Measurements from ENCODE around the gene CALM1.

CALM1 gene

DNA sequence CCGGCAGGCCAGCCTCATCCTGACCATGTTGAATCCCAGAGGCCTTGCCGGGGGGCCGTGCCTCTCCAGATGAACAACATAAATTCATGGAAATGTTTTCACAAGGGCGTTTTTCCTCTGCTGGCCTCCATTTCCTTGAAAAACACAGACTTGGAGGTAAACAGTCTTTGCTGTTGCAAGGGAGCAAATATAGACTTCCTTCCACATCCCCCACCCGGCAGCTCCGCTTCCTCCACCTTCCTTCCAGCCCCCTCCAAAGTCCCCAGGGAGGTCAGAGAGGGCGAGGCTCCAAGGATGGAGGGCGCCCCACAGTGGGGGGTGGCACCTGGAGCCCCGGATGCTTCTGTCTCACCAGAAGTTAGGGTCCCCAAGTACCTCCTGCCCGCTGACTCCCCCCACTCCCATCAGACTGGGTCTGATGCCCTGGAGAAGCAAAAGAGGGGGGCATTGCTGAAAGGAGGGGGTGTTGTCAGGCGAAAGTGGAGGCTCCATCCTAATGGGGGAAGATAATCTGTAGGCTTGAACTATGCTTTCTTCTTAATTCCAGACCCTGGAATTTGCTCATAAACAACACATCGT lies 31.1 kb downstream of the CALM1 start:
- Histone ChIP-seq H3K9me3 (ENCODE audit: insufficient read depth, low read depth, low read length) (no peaks in the 10 kb centered on the region), H3K4me2 (ENCODE audit: low read length) (no peak overlapping the region), H2BK120ac (ENCODE audit: insufficient read depth, low read length, poor library complexity) (no peak overlapping the region), H2AK5ac (ENCODE audit: low read length) (no peak overlapping the region), H4K12ac (ENCODE audit: low read depth, low read length) (no peak overlapping the region), H3K18ac (ENCODE audit: low read length) (no peak overlapping the region), H3K27ac (ENCODE audit: low read depth, low read length) (no peak overlapping the region), H3K4me1 (ENCODE audit: control insufficient read depth in 1 of 2, insufficient read depth in 2 of 2, low read length in 2 of 2) (peaks cover 2% of the 10 kb centered on the region in 2 experiments), H3K4ac (ENCODE audit: low read depth, low read length) (no peak overlapping the region), H2AFZ (ENCODE audit: insufficient read depth, low read length, poor library complexity) (no peak overlapping the region), H2BK5ac (ENCODE audit: low read depth, low read length, poor library complexity) (no peak overlapping the region), H3K14ac (ENCODE audit: low read length) (no peak overlapping the region), H4K91ac (ENCODE audit: low read depth, low read length) (no peak overlapping the region), H3K36me3 (ENCODE audit: control insufficient read depth in 1 of 2, insufficient read depth in 2 of 2, low read length in 2 of 2) (no peaks in the 10 kb centered on the region), H3K4me3 (ENCODE audit: low read depth, low read length) (no peak overlapping the region), H2BK12ac (ENCODE audit: low read length) (no peak overlapping the region), H3K23ac (ENCODE audit: low read length) (no peak overlapping the region), H4K8ac (ENCODE audit: low read depth, low read length) (no peak overlapping the region), H3K27me3 (ENCODE audit: insufficient read depth, low read length) (no peaks in the 10 kb centered on the region), H3K79me2 (ENCODE audit: control insufficient read depth, insufficient read depth, low read length, poor library complexity) (no peaks in the 10 kb centered on the region), H3K9ac (ENCODE audit: low read length) (no peak overlapping the region), H3K79me1 (ENCODE audit: low read length) (no peaks in the 10 kb centered on the region)
- DNase-seq: no peak
- no CpG with 5 or more reads among the region's 12 CpGs for WGBS (ENCODE audit: extremely low coverage, insufficient coverage, insufficient read length)

DNA sequence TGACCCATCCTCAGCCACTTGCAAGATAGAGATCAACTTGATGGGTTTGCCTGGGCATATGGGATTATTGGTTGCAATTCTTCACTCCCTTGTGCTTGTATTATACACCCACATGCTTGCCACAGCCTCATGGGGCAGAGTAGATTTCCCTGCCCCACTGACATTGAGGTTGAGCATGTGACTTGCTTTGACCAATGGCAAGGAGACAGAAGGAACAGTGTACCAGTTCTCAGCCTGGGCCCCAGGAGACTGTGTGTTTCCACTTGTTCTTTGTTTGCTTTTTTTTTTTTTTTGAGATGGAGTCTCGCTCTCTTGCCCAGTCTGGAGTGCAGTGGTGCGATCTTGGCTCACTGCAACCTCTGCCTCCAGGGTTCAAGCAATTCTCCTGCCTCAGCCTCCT lies 31.8 kb downstream of the CALM1 start:
- Histone ChIP-seq H3K27me3 (ENCODE audit: insufficient read depth, low read length) (no peaks in the 10 kb centered on the region), H4K8ac (ENCODE audit: low read depth, low read length) (no peak overlapping the region), H3K4me3 (ENCODE audit: low read depth, low read length) (no peak overlapping the region), H2AK5ac (ENCODE audit: low read length) (no peak overlapping the region), H3K4me2 (ENCODE audit: low read length) (no peak overlapping the region), H3K79me2 (ENCODE audit: control insufficient read depth, insufficient read depth, low read length, poor library complexity) (no peaks in the 10 kb centered on the region), H3K18ac (ENCODE audit: low read length) (no peak overlapping the region), H2BK120ac (ENCODE audit: insufficient read depth, low read length, poor library complexity) (no peak overlapping the region), H2BK5ac (ENCODE audit: low read depth, low read length, poor library complexity) (no peak overlapping the region), H3K27ac (ENCODE audit: low read depth, low read length) (no peak overlapping the region), H3K23ac (ENCODE audit: low read length) (no peak overlapping the region), H3K79me1 (ENCODE audit: low read length) (no peaks in the 10 kb centered on the region), H3K4ac (ENCODE audit: low read depth, low read length) (no peak overlapping the region), H3K9ac (ENCODE audit: low read length) (no peak overlapping the region), H3K36me3 (ENCODE audit: control insufficient read depth in 1 of 2, insufficient read depth in 2 of 2, low read length in 2 of 2) (no peaks in the 10 kb centered on the region), H3K4me1 (ENCODE audit: control insufficient read depth in 1 of 2, insufficient read depth in 2 of 2, low read length in 2 of 2) (peaks cover 2% of the 10 kb centered on the region in 2 experiments), H2AFZ (ENCODE audit: insufficient read depth, low read length, poor library complexity) (no peak overlapping the region), H3K9me3 (ENCODE audit: insufficient read depth, low read depth, low read length) (no peaks in the 10 kb centered on the region), H3K14ac (ENCODE audit: low read length) (no peak overlapping the region), H4K12ac (ENCODE audit: low read depth, low read length) (no peak overlapping the region), H4K91ac (ENCODE audit: low read depth, low read length) (no peak overlapping the region), H2BK12ac (ENCODE audit: low read length) (no peak overlapping the region)
- DNase-seq: no peak
- WGBS (ENCODE audit: extremely low coverage, insufficient coverage, insufficient read length): no CpG with 5 or more reads among the region's 2 CpGs

DNA sequence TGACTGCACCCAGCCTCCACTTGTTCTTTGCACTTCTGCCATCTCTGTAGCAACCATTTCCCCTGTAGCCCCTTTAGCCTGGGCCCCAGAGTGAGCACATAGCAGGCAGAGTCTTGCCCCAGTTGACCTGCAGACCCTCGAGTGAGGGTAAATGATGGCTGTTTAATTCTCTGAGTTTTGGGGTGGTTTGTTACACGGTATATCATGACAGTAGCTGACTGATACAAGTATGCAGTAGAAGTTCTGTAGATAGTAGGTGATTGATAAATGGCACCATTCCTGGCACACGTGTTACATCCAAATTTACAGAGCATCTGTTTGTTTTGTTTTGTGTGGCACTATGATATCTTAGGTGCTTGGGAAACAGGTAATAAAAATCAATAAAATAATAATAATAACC lies 32.4 kb downstream of the CALM1 start:
- H3K27me3 ChIP-seq (ENCODE audit: insufficient read depth, low read length): no peaks in the 10 kb centered on the region
- no peak overlapping the region for H2AK5ac ChIP-seq (ENCODE audit: low read length)
- H3K4ac ChIP-seq (ENCODE audit: low read depth, low read length): no peak overlapping the region
- no peak overlapping the region for H4K91ac ChIP-seq (ENCODE audit: low read depth, low read length)
- WGBS (ENCODE audit: extremely low coverage, insufficient coverage, insufficient read length): no CpG with 5 or more reads among the region's 3 CpGs
- H2BK12ac ChIP-seq (ENCODE audit: low read length): no peak overlapping the region
- no peak overlapping the region for H3K23ac ChIP-seq (ENCODE audit: low read length)
- H2AFZ ChIP-seq (ENCODE audit: insufficient read depth, low read length, poor library complexity): no peak overlapping the region
- no peak overlapping the region for H3K27ac ChIP-seq (ENCODE audit: low read depth, low read length)
- H3K18ac ChIP-seq (ENCODE audit: low read length): no peak overlapping the region
- no peaks in the 10 kb centered on the region for H3K79me2 ChIP-seq (ENCODE audit: control insufficient read depth, insufficient read depth, low read length, poor library complexity)
- H2BK5ac ChIP-seq (ENCODE audit: low read depth, low read length, poor library complexity): no peak overlapping the region
- no peaks in the 10 kb centered on the region for H3K36me3 ChIP-seq (ENCODE audit: control insufficient read depth in 1 of 2, insufficient read depth in 2 of 2, low read length in 2 of 2)
- H3K4me2 ChIP-seq (ENCODE audit: low read length): no peak overlapping the region
- no peak overlapping the region for H3K14ac ChIP-seq (ENCODE audit: low read length)
- no peak overlapping the region for H3K9ac ChIP-seq (ENCODE audit: low read length)
- no peaks in the 10 kb centered on the region for H3K9me3 ChIP-seq (ENCODE audit: insufficient read depth, low read depth, low read length)
- H2BK120ac ChIP-seq (ENCODE audit: insufficient read depth, low read length, poor library complexity): no peak overlapping the region
- H3K4me1 ChIP-seq (ENCODE audit: control insufficient read depth in 1 of 2, insufficient read depth in 2 of 2, low read length in 2 of 2): peaks cover 0 to 2% of the 10 kb centered on the region in 2 experiments
- no peak for DNase-seq
- H4K8ac ChIP-seq (ENCODE audit: low read depth, low read length): no peak overlapping the region
- H4K12ac ChIP-seq (ENCODE audit: low read depth, low read length): no peak overlapping the region
- H3K79me1 ChIP-seq (ENCODE audit: low read length): no peaks in the 10 kb centered on the region
- H3K4me3 ChIP-seq (ENCODE audit: low read depth, low read length): no peak overlapping the region

DNA sequence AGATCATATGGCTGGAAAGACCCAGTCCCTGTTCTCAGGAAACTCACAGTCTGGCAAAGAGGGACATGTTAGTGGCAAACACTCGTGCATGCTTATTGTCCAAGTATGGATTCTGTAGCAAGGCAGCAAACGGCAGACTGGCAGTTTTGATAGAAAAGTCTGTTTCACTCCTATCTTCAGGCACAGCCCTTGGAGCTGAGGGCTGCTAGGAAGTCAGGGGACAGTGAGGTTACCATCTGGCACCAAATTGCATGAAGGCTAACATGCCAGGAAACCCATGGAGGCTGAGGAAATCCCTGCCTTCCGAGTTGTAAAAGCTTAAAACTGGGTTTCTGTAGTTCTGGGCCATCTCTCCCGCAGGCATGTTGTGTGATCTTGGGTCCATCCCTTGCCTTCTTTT lies 32.9 kb downstream of the CALM1 start:
- no peaks in the 10 kb centered on the region for H3K9me3 ChIP-seq (ENCODE audit: insufficient read depth, low read depth, low read length)
- no peak overlapping the region for H2AFZ ChIP-seq (ENCODE audit: insufficient read depth, low read length, poor library complexity)
- no peak overlapping the region for H2BK12ac ChIP-seq (ENCODE audit: low read length)
- no peak overlapping the region for H3K14ac ChIP-seq (ENCODE audit: low read length)
- no peak overlapping the region for H2BK5ac ChIP-seq (ENCODE audit: low read depth, low read length, poor library complexity)
- no peaks in the 10 kb centered on the region for H3K36me3 ChIP-seq (ENCODE audit: control insufficient read depth in 1 of 2, insufficient read depth in 2 of 2, low read length in 2 of 2)
- no peak overlapping the region for H3K18ac ChIP-seq (ENCODE audit: low read length)
- no peak overlapping the region for H3K23ac ChIP-seq (ENCODE audit: low read length)
- H3K4me2 ChIP-seq (ENCODE audit: low read length): no peak overlapping the region
- no peak overlapping the region for H3K4me3 ChIP-seq (ENCODE audit: low read depth, low read length)
- H3K27me3 ChIP-seq (ENCODE audit: insufficient read depth, low read length): no peaks in the 10 kb centered on the region
- DNase-seq: no peak
- no peak overlapping the region for H3K4ac ChIP-seq (ENCODE audit: low read depth, low read length)
- H3K4me1 ChIP-seq (ENCODE audit: control insufficient read depth in 1 of 2, insufficient read depth in 2 of 2, low read length in 2 of 2): peaks cover 0 to 2% of the 10 kb centered on the region in 2 experiments
- WGBS (ENCODE audit: extremely low coverage, insufficient coverage, insufficient read length): no CpG with 5 or more reads among the region's 4 CpGs
- no peak overlapping the region for H3K27ac ChIP-seq (ENCODE audit: low read depth, low read length)
- H3K79me2 ChIP-seq (ENCODE audit: control insufficient read depth, insufficient read depth, low read length, poor library complexity): no peaks in the 10 kb centered on the region
- H4K91ac ChIP-seq (ENCODE audit: low read depth, low read length): no peak overlapping the region
- no peak overlapping the region for H4K8ac ChIP-seq (ENCODE audit: low read depth, low read length)
- H3K9ac ChIP-seq (ENCODE audit: low read length): no peak overlapping the region
- H2BK120ac ChIP-seq (ENCODE audit: insufficient read depth, low read length, poor library complexity): no peak overlapping the region
- H4K12ac ChIP-seq (ENCODE audit: low read depth, low read length): no peak overlapping the region
- H2AK5ac ChIP-seq (ENCODE audit: low read length): no peak overlapping the region
- no peaks in the 10 kb centered on the region for H3K79me1 ChIP-seq (ENCODE audit: low read length)

Measured in trophoblast cell (in vitro differentiated cells and primary cell).